CD4-positive, alpha-beta T cell (primary cell): ENCODE results near the gene ANO2. TPM values are rescaled to one million over a fixed set of nuclear protein-coding genes. Genes with fewer than 3 reads are reported as not detected.

Source experiments
- ATAC-seq: fragments of 200-7000 bp; cut with Tn5 transposase; one replicate; pipeline ENCODE4 v1.10.0; 2022; ENCODE audit warnings: mild to moderate bottlenecking; ENCODE audit not compliant: poor library complexity
- CTCF ChIA-PET: fragments of 350-600 bp; sonication (Branson Sonifier 250); formaldehyde crosslinking; loops from one replicate; lab custom pipeline; 2021; ENCODE audit warnings: antibody characterized with exemption, inconsistent platforms; lab: Charles Lee
- POLR2A ChIA-PET: fragments of 350-600 bp; sonication (Branson Sonifier 250); formaldehyde crosslinking; loops from one replicate; lab custom pipeline; 2021; ENCODE audit warnings: antibody characterized with exemption, inconsistent platforms; lab: Charles Lee
- DNase-seq, 14 experiments: peaks; one replicate each; pipeline ENCODE4 v3.0.0-alpha.2; 2013 to 2020; ENCODE audit warnings: mixed read lengths in 2 of 14
- H3K27ac ChIP-seq, 2 donors: one replicate each; pipeline versions ENCODE4 v1.5.1 to v1.7.0; 2013; ENCODE audit warnings: low read length in 2 of 2, low read depth in 1 of 2, mild to moderate bottlenecking in 1 of 2
- H3K27me3 ChIP-seq, 2 experiments: 1 replicate in 1 of 2; 2 replicates in 1 of 2; pipeline versions ENCODE4 v1.6.1 to v1.7.0; 2013; ENCODE audit warnings: low read length in 2 of 2, control low read depth in 1 of 2, mild to moderate bottlenecking in 1 of 2, moderate library complexity in 1 of 2; ENCODE audit not compliant: insufficient read depth in 2 of 2, control insufficient read depth in 1 of 2
- H3K36me3 ChIP-seq: one replicate; pipeline ENCODE4 v1.6.1; 2013; ENCODE audit warnings: low read length, control low read depth; ENCODE audit not compliant: insufficient read depth
- H3K4me1 ChIP-seq: one replicate; pipeline ENCODE4 v1.6.1; 2013; ENCODE audit warnings: low read length, control low read depth; ENCODE audit not compliant: insufficient read depth
- H3K4me3 ChIP-seq: one replicate; pipeline ENCODE4 v1.5.1; 2013; ENCODE audit warnings: mild to moderate bottlenecking, low read length, moderate library complexity
- H3K9me3 ChIP-seq, 2 experiments: 1 replicate in 1 of 2; 2 replicates in 1 of 2; pipeline versions ENCODE4 v1.6.1 to v1.7.0; 2013; ENCODE audit warnings: low read length in 2 of 2, mild to moderate bottlenecking in 2 of 2, control low read depth in 1 of 2, moderate library complexity in 1 of 2; ENCODE audit not compliant: control insufficient read depth in 1 of 2, insufficient read depth in 1 of 2
- H3K27ac Mint-ChIP-seq: one replicate; pipeline ENCODE4 v1.8.0; 2020; ENCODE audit warnings: mixed read lengths
- H3K27me3 Mint-ChIP-seq: one replicate; pipeline ENCODE4 v1.8.0; 2021; ENCODE audit warnings: mixed read lengths
- H3K36me3 Mint-ChIP-seq: one replicate; pipeline ENCODE4 v1.8.0; 2021; ENCODE audit warnings: low read depth, mixed read lengths
- H3K4me1 Mint-ChIP-seq: one replicate; pipeline ENCODE4 v1.8.0; 2021; ENCODE audit warnings: low read depth, mixed read lengths
- H3K4me3 Mint-ChIP-seq: one replicate; pipeline ENCODE4 v1.8.0; 2020; ENCODE audit warnings: mild to moderate bottlenecking, mixed read lengths
- H3K9me3 Mint-ChIP-seq: one replicate; pipeline ENCODE4 v1.8.0; 2020; ENCODE audit warnings: mixed read lengths
- intact Hi-C, 2 experiments: fragments of 100-400 bp; cut with DNase I in 1 of 2; cut with micrococcal nuclease in 1 of 2; formaldehyde crosslinking; loops; one replicate each; pipeline versions ENCODE4 v1.15.1 to v1.9.0; 2023 to 2025; cut with DNase I, micrococcal nuclease
- total RNA-seq, 174 experiments: library from RNA in 2 of 174; stranded (reverse) in 2 of 174; gene quantifications; one replicate each; pipeline ENCODE4 v1.2.3 and lab custom pipeline; 2021 to 2026
- TF ChIP-seq, protein P1 (sequence below): fragments of 200-600 bp; IDR thresholded peaks from one replicate; pipeline ENCODE4 v1.8.0; 2022; ENCODE audit warnings: antibody characterized with exemption, mild to moderate bottlenecking

ANO2 gene
- total RNA-seq, 2 experiments from 2014 or later: not detected

- Mint-ChIP-seq H3K36me3 (no peaks in the 10 kb centered on the region), H3K27ac (no peak overlapping the region), H3K4me3 (no peak overlapping the region), H3K4me1 (no peaks in the 10 kb centered on the region), H3K27me3 (peaks cover 10% of the 10 kb centered on the region), H3K9me3 (no peaks in the 10 kb centered on the region)
- H3K4me3 ChIP-seq: no peak overlapping the region
- H3K27ac ChIP-seq: no peak overlapping the region
- peaks cover 0 to 5% of the 10 kb centered on the region in 2 experiments for H3K9me3 ChIP-seq
- DNase-seq: no peak
- ATAC-seq: no peak
- POLR2A ChIA-PET: no interaction called here
- H3K27me3 ChIP-seq: no peaks in the 10 kb centered on the region
- intact Hi-C loops: no loop called here
- no peaks in the 10 kb centered on the region for H3K36me3 ChIP-seq
- H3K4me1 ChIP-seq: no peaks in the 10 kb centered on the region
- TF ChIP-seq, protein P1, sequence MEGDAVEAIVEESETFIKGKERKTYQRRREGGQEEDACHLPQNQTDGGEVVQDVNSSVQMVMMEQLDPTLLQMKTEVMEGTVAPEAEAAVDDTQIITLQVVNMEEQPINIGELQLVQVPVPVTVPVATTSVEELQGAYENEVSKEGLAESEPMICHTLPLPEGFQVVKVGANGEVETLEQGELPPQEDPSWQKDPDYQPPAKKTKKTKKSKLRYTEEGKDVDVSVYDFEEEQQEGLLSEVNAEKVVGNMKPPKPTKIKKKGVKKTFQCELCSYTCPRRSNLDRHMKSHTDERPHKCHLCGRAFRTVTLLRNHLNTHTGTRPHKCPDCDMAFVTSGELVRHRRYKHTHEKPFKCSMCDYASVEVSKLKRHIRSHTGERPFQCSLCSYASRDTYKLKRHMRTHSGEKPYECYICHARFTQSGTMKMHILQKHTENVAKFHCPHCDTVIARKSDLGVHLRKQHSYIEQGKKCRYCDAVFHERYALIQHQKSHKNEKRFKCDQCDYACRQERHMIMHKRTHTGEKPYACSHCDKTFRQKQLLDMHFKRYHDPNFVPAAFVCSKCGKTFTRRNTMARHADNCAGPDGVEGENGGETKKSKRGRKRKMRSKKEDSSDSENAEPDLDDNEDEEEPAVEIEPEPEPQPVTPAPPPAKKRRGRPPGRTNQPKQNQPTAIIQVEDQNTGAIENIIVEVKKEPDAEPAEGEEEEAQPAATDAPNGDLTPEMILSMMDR: no peak
- CTCF ChIA-PET: no interaction called here
These were observed 383.2 kb downstream of the ANO2 start for GRCh38 chr12:5561846-5562245.

- no peak for ATAC-seq
- ChIA-PET POLR2A (no interaction called here), CTCF (no interaction called here)
- no peaks in the 10 kb centered on the region for H3K9me3 Mint-ChIP-seq
- H3K4me1 Mint-ChIP-seq: no peaks in the 10 kb centered on the region
- peaks cover 15% of the 10 kb centered on the region for H3K27me3 Mint-ChIP-seq
- no peak for DNase-seq
- no peaks in the 10 kb centered on the region for H3K4me1 ChIP-seq
- H3K9me3 ChIP-seq: peaks cover 0 to 5% of the 10 kb centered on the region in 2 experiments
- no peak overlapping the region for H3K4me3 ChIP-seq
- no peak overlapping the region for H3K27ac ChIP-seq
- H3K36me3 Mint-ChIP-seq: no peaks in the 10 kb centered on the region
- H3K36me3 ChIP-seq: no peaks in the 10 kb centered on the region
- H3K27ac Mint-ChIP-seq: no peak overlapping the region
- intact Hi-C loops: no loop called here
- H3K27me3 ChIP-seq: no peaks in the 10 kb centered on the region
- TF ChIP-seq, protein P1: no peak
- H3K4me3 Mint-ChIP-seq: no peak overlapping the region
These were observed 384.0 kb downstream of the ANO2 start for GRCh38 chr12:5561057-5561456.

DNA sequence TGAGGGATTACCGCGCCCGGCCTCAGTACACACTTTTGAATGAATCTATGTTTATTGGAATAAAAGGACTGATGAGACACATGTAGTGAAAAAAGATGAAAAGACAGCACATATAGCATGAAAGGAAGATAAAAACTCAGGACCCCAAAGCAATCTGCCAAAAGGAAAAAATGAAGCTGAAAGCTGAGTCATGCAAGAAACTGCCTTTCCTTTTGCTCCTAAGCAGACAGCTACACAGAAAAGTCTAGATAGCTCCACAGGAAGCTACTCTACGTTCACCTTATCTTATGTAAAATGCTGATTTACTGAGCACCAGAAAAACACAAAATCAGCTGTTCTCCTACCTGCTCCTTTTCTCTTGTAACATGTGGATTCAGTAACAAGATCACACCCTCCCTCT is 384.8 kb downstream of the ANO2 start:
- no peaks in the 10 kb centered on the region for H3K4me1 Mint-ChIP-seq
- DNase-seq (no peak), ATAC-seq (no peak)
- no peak overlapping the region for H3K27ac ChIP-seq
- peaks cover 16% of the 10 kb centered on the region for H3K27me3 Mint-ChIP-seq
- no peak overlapping the region for H3K4me3 ChIP-seq
- no peaks in the 10 kb centered on the region for H3K4me1 ChIP-seq
- CTCF ChIA-PET: no interaction called here
- no peaks in the 10 kb centered on the region for H3K36me3 ChIP-seq
- no peak overlapping the region for H3K4me3 Mint-ChIP-seq
- intact Hi-C loops: no loop called here
- POLR2A ChIA-PET: no interaction called here
- no peaks in the 10 kb centered on the region for H3K27me3 ChIP-seq
- no peak overlapping the region for H3K27ac Mint-ChIP-seq
- no peaks in the 10 kb centered on the region for H3K36me3 Mint-ChIP-seq
- H3K9me3 Mint-ChIP-seq: no peaks in the 10 kb centered on the region
- H3K9me3 ChIP-seq: no peaks in the 10 kb centered on the region
- TF ChIP-seq, protein P1: no peak
